GM19324 (cell line): ENCODE data around the gene KRTAP9-6.

Source experiments
- ATAC-seq: cut with Tn5 transposase; IDR thresholded peaks from one replicate; pipeline ENCODE4 v1.9.1; 2021; ENCODE audit warnings: mild to moderate bottlenecking, moderate library complexity; ENCODE audit not compliant: unreplicated experiment, low FRiP score

The KRTAP9-6 gene

GRCh38 chr17:41315204-41315794 is 50.1 kb downstream of the KRTAP9-6 start, which contains the start of gene KRTAP17-1:
Gene KRTAP17-1 (minus strand): TSS chr17:41315710. CDS start chr17:41315650, 60 bp downstream.
- ATAC-seq, result no peak
